ENCODE measurements around the gene RARRES1. TPM values are rescaled to one million over a fixed set of nuclear protein-coding genes. Genes with fewer than 3 reads are reported as not detected.

Gene RARRES1
- total RNA-seq, 2 donors from 2014 or later, result 10.0 to 291 TPM

DNA sequence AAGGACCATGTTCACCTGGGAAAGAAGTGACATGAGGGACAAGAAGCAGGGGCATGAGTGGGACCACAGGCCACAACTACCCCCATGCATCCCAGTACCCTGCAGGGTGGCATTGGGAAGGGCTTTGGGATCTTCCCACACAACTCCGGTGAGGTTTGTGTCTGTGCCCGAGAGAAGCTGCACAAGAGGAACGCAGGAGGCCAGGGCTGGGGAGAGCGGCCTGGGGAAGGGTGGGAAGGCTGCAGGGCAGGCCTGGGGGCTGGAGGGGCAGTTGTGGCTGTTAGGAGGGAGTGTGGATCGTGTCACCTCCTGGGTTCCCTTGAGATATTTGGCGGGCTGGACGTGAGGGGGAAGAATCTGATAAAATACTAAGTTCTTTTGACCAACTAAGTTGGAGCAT, 44.3 kb upstream of the RARRES1 start:
- Histone ChIP-seq H3K36me3 (no peaks in the 10 kb centered on the region), H3K4me3 (no peak overlapping the region), H3K27me3 (no peaks in the 10 kb centered on the region), H3K27ac (no peak overlapping the region), H3K4me1 (peaks cover 0 to 6% of the 10 kb centered on the region in 2 donors), H3K9me3 (no peaks in the 10 kb centered on the region)
- TF ChIP-seq, protein P1, sequence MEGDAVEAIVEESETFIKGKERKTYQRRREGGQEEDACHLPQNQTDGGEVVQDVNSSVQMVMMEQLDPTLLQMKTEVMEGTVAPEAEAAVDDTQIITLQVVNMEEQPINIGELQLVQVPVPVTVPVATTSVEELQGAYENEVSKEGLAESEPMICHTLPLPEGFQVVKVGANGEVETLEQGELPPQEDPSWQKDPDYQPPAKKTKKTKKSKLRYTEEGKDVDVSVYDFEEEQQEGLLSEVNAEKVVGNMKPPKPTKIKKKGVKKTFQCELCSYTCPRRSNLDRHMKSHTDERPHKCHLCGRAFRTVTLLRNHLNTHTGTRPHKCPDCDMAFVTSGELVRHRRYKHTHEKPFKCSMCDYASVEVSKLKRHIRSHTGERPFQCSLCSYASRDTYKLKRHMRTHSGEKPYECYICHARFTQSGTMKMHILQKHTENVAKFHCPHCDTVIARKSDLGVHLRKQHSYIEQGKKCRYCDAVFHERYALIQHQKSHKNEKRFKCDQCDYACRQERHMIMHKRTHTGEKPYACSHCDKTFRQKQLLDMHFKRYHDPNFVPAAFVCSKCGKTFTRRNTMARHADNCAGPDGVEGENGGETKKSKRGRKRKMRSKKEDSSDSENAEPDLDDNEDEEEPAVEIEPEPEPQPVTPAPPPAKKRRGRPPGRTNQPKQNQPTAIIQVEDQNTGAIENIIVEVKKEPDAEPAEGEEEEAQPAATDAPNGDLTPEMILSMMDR (IDR thresholded peaks at IDR 0.05), result no peak
- DNase-seq (ENCODE audit: low spot score), result no peak

DNA sequence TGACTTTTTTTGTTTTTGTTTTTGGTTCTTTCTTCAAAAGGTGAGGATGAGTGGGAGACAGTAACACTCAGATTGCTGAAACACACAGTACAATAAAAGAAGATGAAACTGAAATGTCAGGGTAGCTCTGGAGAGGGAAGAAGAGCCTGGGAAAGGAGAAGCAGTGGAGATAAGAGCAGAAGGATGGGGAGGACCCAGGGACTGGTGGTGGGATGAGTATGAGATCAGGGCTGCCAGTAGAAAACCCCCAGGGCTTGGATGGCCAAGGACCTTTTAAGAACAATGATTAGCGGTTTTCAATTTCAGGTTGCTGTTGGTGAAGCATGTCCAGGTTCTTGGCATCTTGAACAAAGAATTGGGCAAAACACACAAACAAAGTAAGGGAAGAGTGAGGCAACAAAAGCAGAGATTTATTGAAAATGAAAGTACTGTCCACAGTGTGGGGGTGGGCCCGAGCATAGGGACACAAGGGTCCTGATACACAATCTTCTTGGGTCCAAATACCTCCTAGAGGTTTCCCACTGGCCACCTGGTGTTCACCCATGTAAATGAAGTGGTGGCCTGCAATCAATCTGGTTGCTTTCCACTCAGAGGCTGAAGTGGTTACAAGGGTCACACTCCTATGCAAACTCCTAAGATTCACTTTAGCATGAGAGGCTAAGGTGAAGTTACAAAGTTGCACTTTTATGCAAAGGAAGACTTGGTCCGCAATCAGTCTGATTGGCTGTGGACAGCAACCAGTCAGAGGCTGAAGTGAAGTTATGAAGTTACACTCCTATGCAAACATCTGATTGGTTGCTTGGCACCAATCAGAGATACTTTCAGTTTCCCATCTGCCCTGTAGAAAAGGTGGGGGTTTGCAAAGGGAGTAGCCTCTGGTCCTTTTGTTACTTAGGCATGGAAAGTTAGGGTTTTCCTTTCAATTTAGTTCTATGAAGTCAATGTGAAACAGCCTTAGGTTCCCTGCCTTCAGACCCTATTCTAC, 43.5 kb upstream of the RARRES1 start:
- Histone ChIP-seq H3K36me3 (no peaks in the 10 kb centered on the region), H3K4me1 (peaks cover 0 to 10% of the 10 kb centered on the region in 2 donors), H3K27ac (peak overlapping the region in 1 of 2 donors; percentile 6), H3K4me3 (no peak overlapping the region), H3K9me3 (no peaks in the 10 kb centered on the region), H3K27me3 (no peaks in the 10 kb centered on the region)
- TF ChIP-seq, protein P1 (IDR thresholded peaks at IDR 0.05), result no peak
- no peak for DNase-seq (ENCODE audit: low spot score)

DNA sequence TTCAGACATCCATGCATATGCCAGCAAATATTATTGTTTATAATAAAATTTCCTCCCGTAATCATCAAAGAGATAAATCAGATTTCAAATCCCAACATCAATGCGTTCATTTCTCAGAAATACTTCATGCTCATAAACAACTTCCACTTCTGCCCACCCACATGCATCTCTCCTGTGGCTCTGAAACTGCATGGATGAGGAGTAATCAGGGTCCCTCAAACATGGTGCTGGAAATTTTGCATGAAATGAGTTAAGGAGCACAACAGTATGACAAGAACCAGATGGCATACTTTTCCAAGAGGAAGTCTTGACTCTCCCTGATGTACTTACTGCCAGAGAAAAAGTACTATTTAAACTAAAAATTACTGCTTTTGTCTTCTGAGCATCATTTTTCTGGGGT, 42.7 kb upstream of the RARRES1 start:
- no peak overlapping the region for H3K4me3 ChIP-seq
- no peak for DNase-seq (ENCODE audit: low spot score)
- no peaks in the 10 kb centered on the region for H3K36me3 ChIP-seq
- H3K4me1 ChIP-seq, result peaks cover 0 to 17% of the 10 kb centered on the region in 2 donors
- H3K9me3 ChIP-seq, result no peaks in the 10 kb centered on the region
- peak overlapping the region in 1 of 2 donors; percentile 6 for H3K27ac ChIP-seq
- H3K27me3 ChIP-seq, result no peaks in the 10 kb centered on the region
- TF ChIP-seq, protein P1 (IDR thresholded peaks at IDR 0.05), result no peak

DNA sequence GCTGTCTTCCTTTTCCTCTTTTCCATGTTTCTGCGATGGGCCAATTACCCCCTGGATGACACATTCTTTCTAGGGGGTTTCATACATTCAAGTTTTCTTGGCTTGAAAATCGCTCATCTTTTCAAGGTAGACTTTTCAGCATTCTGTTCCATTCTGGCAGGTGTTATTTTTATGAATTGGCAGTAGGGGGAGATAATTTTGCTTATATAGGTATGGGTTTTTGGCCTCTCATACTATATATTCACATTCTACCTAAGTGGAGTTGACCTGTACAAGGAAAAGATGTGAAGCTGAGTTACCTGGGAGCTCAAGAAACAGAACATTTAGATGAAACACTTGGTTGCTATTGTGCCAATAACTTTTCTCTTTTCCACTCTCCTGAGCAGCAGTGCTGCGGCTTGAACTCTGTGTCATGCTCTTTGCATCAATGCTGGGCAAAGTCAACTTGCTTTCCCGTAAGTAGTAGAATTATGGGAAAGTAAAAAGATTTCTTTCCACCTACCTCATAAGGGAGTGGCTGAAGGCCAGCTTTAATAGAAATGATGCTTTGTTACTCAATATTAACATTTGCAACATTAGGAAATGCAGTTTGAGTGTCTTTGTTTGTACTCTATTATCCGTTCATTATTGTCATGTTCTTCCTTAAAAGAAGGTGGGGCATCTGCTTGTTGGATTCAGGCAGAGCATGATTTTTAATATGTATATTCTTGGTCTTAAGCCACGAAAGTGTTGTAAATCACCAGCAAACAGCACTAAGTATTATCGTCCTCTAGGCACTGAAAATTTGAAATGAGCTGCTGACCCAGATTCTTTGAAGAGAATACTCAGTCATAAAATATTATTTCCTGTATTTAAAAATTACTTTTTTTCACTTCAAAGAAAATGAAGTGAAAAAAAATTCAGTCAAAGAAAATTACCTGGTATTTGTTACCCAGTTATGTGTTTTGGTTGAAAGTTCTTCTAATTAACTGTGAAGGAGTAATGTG, 41.9 kb upstream of the RARRES1 start:
- Histone ChIP-seq H3K4me1 (peaks cover 0 to 24% of the 10 kb centered on the region in 2 donors), H3K4me3 (no peak overlapping the region), H3K27ac (peak overlapping the region in 1 of 2 donors; percentile 6), H3K27me3 (no peaks in the 10 kb centered on the region), H3K9me3 (no peaks in the 10 kb centered on the region), H3K36me3 (no peaks in the 10 kb centered on the region)
- DNase-seq (ENCODE audit: low spot score), result no peak
- TF ChIP-seq, protein P1 (IDR thresholded peaks at IDR 0.05), result no peak

DNA sequence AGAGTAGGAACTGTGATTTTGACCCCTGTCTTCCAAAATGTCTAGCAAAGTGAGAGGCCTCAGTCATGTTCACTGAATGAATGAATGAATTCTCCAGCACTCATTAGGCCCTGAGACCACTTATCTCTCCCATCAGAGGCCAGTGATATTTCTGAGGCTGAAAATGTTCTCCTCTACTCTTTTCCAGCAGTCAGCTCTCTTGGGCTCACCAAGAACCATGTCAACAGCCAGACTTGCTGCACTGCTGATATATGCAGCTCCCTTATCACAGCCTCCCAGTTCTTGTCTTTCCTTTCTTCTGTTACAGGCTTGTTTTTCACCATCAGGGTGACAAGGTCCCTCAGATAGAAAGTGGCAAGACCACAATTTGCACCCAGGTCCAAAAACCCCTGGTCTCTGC, 40.9 kb upstream of the RARRES1 start:
- no peaks in the 10 kb centered on the region for H3K36me3 ChIP-seq
- DNase-seq (ENCODE audit: low spot score), result no peak
- no peak overlapping the region for H3K27ac ChIP-seq
- TF ChIP-seq, protein P1 (IDR thresholded peaks at IDR 0.05), result no peak
- no peaks in the 10 kb centered on the region for H3K27me3 ChIP-seq
- H3K9me3 ChIP-seq, result no peaks in the 10 kb centered on the region
- peaks cover 0 to 34% of the 10 kb centered on the region in 2 donors for H3K4me1 ChIP-seq
- no peak overlapping the region for H3K4me3 ChIP-seq

Data from right atrium auricular region (tissue), 2 donors.